ENCODE measurements around the gene EHMT1.

- TF ChIP-seq CTCF (IDR thresholded peaks at IDR 0.05), result no peak
- TF ChIP-seq EZH2 (IDR thresholded peaks at IDR 0.05; ENCODE audit: borderline replicate concordance, insufficient read depth, low read depth, low read length, poor library complexity, severe bottlenecking), result no peak
These were observed 169.1 kb downstream of the EHMT1 start for GRCh38 chr9:137787786-137788505.
